Activated naive CD4-positive, alpha-beta T cell treated with anti-CD3 and anti-CD28 coated beads, Interleukin-2, amount 50 U/mL, for 24 hours (primary cell): ENCODE results near the gene SPRR2B.
"Not testable (repeated sequence)": the region's sequence is repeated elsewhere in the genome, so short reads cannot be mapped to it uniquely, and the experiment has no call there.

Source experiments
- H3K27ac Mint-ChIP-seq: one replicate; pipeline ENCODE4 v1.8.0; 2021; ENCODE audit warnings: mild to moderate bottlenecking, mixed read lengths
- H3K27me3 Mint-ChIP-seq: one replicate; pipeline ENCODE4 v1.8.0; 2021; ENCODE audit warnings: mixed read lengths
- H3K36me3 Mint-ChIP-seq: one replicate; pipeline ENCODE4 v1.8.0; 2021; ENCODE audit warnings: mixed read lengths
- H3K4me1 Mint-ChIP-seq: one replicate; pipeline ENCODE4 v1.8.0; 2021; ENCODE audit warnings: mixed read lengths
- H3K4me3 Mint-ChIP-seq: one replicate; pipeline ENCODE4 v1.8.0; 2021; ENCODE audit warnings: mild to moderate bottlenecking, mixed read lengths
- H3K9me3 Mint-ChIP-seq: one replicate; pipeline ENCODE4 v1.8.0; 2021; ENCODE audit warnings: mixed read lengths

The SPRR2B gene

GRCh38 chr1:153058154-153058553 is 13.3 kb downstream of the SPRR2B start:
- H3K4me3 Mint-ChIP-seq, result no peak overlapping the region
- H3K27me3 Mint-ChIP-seq, result peaks cover 22% of the 10 kb centered on the region
- no peaks in the 10 kb centered on the region for H3K9me3 Mint-ChIP-seq
- no peaks in the 10 kb centered on the region for H3K4me1 Mint-ChIP-seq
- no peak overlapping the region for H3K27ac Mint-ChIP-seq
- no peaks in the 10 kb centered on the region for H3K36me3 Mint-ChIP-seq

GRCh38 chr1:153057375-153057774 is 14.0 kb downstream of the SPRR2B start, which contains the start of gene SPRR2A:
Gene SPRR2A (minus strand): TSS chr1:153057512. CDS start chr1:153056735, 777 bp downstream.
- H3K4me3 Mint-ChIP-seq, result no peak within 1 kb of the TSS
- no peaks in the 10 kb centered on the region for H3K4me1 Mint-ChIP-seq
- peaks cover 4% of the 10 kb centered on the region for H3K9me3 Mint-ChIP-seq
- no peak within 1 kb of the TSS for H3K27ac Mint-ChIP-seq
- H3K27me3 Mint-ChIP-seq, result peaks cover 22% of the 10 kb centered on the region
- no peaks in the 10 kb centered on the region for H3K36me3 Mint-ChIP-seq

DNA sequence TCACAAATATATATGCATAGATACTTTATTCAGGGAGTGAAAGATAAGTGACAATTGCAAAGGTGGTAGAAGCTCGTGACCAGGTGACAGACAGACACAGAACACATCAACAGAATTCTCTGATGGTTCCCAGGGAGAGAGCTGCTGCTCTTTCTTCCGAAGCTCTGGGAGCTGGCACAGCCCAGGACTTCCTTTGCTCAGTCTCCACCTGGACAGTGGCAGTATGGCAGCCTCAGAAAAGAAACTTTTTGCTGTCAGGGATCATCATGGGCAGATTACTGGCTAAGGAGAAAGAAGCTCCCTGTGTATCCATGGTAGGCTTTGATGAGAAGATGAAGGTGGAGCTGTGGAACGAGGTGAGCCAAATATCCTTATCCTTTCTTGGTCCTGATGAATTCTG is 15.3 kb downstream of the SPRR2B start:
- H3K4me1 Mint-ChIP-seq, H3K36me3 Mint-ChIP-seq, H3K27ac Mint-ChIP-seq, H3K4me3 Mint-ChIP-seq: not testable (repeated sequence)
- Mint-ChIP-seq H3K27me3 (peaks cover 27% of the 10 kb centered on the region), H3K9me3 (peaks cover 13% of the 10 kb centered on the region)

DNA sequence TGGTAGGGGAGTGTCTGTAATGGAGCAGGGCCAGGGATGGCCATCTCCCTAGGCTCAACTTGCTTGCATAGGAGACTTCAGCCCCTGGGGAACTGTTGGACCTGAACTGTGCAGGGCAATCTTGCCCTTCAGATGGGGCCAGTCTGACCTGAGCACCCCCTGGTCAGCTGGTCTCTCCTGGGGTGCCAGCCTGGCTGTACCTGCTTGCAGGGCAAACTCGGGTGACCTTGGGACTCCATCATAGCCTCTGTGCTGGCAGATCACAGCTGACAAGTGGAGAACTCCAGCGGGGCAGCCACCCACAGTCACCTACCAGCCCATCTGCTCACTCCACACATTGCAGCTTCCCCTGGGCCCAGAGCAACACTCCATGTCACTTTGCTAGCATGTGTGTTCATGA is 22.2 kb downstream of the SPRR2B start:
- peaks cover 34% of the 10 kb centered on the region for H3K27me3 Mint-ChIP-seq
- H3K36me3 Mint-ChIP-seq, result no peaks in the 10 kb centered on the region
- H3K4me1 Mint-ChIP-seq, result no peaks in the 10 kb centered on the region
- H3K4me3 Mint-ChIP-seq, result no peak overlapping the region
- peaks cover 13% of the 10 kb centered on the region for H3K9me3 Mint-ChIP-seq
- no peak overlapping the region for H3K27ac Mint-ChIP-seq

GRCh38 chr1:153040950-153041631 is 30.3 kb downstream of the SPRR2B start, which contains the start of gene SPRR2D:
Gene SPRR2D (minus strand): TSS chr1:153041120. CDS start chr1:153040346, 774 bp downstream.
- H3K27me3 Mint-ChIP-seq, result peaks cover 48% of the 10 kb centered on the region
- no peaks in the 10 kb centered on the region for H3K4me1 Mint-ChIP-seq

GRCh38 chr1:153035211-153035610 is 36.2 kb downstream of the SPRR2B start:
- Mint-ChIP-seq H3K4me1 (no peaks in the 10 kb centered on the region), H3K27ac (no peak overlapping the region), H3K36me3 (no peaks in the 10 kb centered on the region), H3K27me3 (peaks cover 20% of the 10 kb centered on the region), H3K4me3 (no peak overlapping the region), H3K9me3 (no peaks in the 10 kb centered on the region)

More at GRCh38 chr1:153040950-153041631, 30.3 kb downstream of the SPRR2B start, which contains the start of gene SPRR2D:
- Mint-ChIP-seq H3K36me3 (no peaks in the 10 kb centered on the region), H3K27ac (no peak within 1 kb of the TSS), H3K4me3 (no peak within 1 kb of the TSS), H3K9me3 (no peaks in the 10 kb centered on the region)

DNA sequence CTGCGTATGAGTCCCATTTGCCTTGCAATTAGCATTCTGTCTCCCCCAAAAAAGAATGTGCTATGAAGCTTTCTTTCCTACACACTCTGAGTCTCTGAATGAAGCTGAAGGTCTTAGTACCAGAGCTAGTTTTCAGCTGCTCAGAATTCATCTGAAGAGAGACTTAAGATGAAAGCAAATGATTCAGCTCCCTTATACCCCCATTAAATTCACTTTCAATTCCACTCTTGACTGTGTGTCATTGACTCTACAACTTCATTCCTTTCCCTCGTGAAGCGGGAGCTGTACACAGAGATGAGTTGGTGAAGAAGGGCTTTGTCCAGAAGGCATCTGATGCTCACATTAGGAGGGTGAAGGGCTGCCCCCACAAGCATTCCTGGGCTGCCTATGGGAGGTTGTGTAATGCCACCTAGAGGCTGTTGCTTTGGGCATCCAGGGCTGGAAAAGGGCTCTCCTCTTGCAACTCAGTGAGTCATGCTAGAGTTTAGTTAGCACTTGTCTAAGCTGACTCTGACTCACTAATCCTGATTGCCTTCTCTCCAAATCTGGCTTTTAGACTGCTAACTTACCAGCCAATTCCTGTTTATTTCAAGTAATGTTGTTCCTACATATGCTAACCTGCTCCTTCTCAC is 38.6 kb downstream of the SPRR2B start:
- no peaks in the 10 kb centered on the region for H3K36me3 Mint-ChIP-seq
- no peak overlapping the region for H3K4me3 Mint-ChIP-seq
- no peak overlapping the region for H3K27ac Mint-ChIP-seq
- H3K9me3 Mint-ChIP-seq, result no peaks in the 10 kb centered on the region
- peaks cover 10% of the 10 kb centered on the region for H3K27me3 Mint-ChIP-seq
- no peaks in the 10 kb centered on the region for H3K4me1 Mint-ChIP-seq

DNA sequence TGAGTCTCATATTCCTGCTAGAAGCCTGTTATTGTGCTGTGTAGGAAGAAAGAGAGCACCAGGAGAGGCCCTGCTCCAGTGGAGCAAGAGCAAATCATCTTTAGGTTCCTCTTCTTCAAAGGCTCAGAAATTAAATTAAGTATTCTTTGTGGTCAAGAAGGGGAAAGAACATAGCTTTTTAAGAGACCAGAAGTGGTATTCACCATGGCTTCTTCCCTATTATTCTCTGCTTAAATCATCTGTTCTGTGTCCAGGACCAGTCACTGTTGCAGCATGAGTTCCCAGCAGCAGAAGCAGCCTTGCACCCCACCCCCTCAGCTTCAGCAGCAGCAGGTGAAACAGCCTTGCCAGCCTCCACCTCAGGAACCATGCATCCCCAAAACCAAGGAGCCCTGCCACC is 39.3 kb downstream of the SPRR2B start:
- Mint-ChIP-seq H3K27me3 (peaks cover 7% of the 10 kb centered on the region), H3K36me3 (no peaks in the 10 kb centered on the region), H3K9me3 (no peaks in the 10 kb centered on the region), H3K27ac (no peak overlapping the region), H3K4me1 (no peaks in the 10 kb centered on the region), H3K4me3 (no peak overlapping the region)

DNA sequence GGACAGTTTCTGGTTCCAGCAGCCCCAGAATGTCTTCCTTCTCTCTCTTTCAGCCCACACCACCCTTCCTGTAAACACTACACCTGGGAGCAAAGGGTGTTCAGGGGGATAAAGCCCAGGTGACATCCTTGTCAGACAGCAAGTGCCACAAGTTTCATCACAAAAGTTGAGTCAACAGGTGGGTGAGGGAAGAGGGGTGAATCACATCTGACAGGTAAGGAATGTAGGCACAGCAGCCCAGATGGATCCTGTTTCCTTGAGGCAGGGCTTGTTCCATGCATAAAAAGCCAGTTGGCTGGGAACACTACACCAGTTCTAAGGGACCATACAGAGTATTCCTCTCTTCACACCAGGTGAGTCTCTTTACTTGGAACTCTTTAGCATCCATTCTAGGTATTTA is 40.5 kb downstream of the SPRR2B start, which contains the start of gene SPRR1B:
Gene SPRR1B (plus strand): TSS at position 309 of the 400 bp plus-strand sequence. CDS start 1,143 bp downstream, outside the sequence.
- Mint-ChIP-seq H3K9me3 (no peaks in the 10 kb centered on the region), H3K4me3 (no peak within 1 kb of the TSS), H3K27ac (no peak within 1 kb of the TSS), H3K36me3 (no peaks in the 10 kb centered on the region), H3K27me3 (peaks cover 9% of the 10 kb centered on the region), H3K4me1 (no peaks in the 10 kb centered on the region)

DNA sequence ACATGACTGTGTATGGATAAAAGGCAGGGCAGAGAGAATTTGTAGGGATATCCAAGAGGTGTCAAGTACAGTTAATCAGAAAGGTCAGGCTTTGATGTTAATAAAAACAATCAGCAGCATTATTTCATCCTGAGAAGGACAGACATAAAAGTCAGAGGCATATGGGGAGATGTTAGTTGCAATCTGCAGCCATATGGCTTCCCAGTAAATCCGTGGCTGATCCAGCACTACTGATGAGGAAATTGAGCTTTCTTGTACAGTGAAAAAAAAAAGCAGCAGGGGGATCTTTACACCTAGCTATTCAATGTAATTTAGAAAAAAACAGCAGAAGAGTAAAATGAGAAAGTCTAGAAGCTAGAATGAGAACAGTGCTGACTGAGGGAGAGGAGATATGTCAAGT is 42.6 kb downstream of the SPRR2B start:
- no peak overlapping the region for H3K4me3 Mint-ChIP-seq
- no peaks in the 10 kb centered on the region for H3K36me3 Mint-ChIP-seq
- H3K27ac Mint-ChIP-seq, result no peak overlapping the region
- no peaks in the 10 kb centered on the region for H3K4me1 Mint-ChIP-seq
- H3K9me3 Mint-ChIP-seq, result no peaks in the 10 kb centered on the region
- peaks cover 9% of the 10 kb centered on the region for H3K27me3 Mint-ChIP-seq

DNA sequence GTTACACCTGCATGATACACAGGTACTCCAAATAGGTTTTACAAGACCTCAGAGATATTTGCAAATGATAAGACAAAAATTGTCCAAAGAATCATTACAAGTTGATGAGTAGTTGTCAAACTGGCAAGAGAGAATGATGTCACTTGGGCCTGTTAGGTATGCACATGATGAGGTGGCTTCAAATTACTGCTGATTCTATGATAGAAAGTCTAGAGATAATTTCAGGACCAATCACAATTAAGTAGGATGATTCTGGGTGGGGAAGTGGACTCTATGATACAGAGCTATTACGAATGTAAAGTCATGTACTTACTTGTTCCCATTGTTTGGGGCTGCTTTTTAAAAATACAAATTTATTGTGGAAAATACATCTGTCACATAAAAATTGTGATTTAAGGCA is 45.6 kb downstream of the SPRR2B start:
- Mint-ChIP-seq H3K27me3 (peaks cover 21% of the 10 kb centered on the region), H3K9me3 (no peaks in the 10 kb centered on the region), H3K27ac (no peak overlapping the region), H3K36me3 (no peaks in the 10 kb centered on the region), H3K4me1 (no peaks in the 10 kb centered on the region), H3K4me3 (no peak overlapping the region)

- Mint-ChIP-seq H3K27me3 (peaks cover 25% of the 10 kb centered on the region), H3K9me3 (no peaks in the 10 kb centered on the region), H3K27ac (no peak overlapping the region), H3K36me3 (no peaks in the 10 kb centered on the region), H3K4me3 (no peak overlapping the region), H3K4me1 (no peaks in the 10 kb centered on the region)
These were observed 47.0 kb downstream of the SPRR2B start for GRCh38 chr1:153024413-153024812.

DNA sequence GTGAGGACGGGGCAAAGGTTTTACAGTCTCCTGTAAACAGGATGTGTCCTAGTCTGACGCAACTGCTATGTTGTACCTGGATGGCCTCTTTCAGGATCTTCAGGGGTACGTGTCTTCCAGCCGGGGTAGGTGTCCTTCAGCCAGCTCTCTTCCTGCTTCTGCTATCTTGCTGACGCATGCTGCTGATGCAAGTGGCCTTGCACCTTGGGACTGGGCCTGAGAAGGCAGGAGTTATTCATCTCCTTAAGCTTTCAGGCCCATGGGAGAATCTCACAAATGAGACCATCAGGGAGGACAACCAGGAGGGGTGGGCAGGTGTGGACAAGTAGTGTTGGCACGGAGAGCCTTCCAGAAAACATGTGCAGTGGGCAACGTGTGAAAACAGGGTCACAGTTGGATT is 48.3 kb downstream of the SPRR2B start:
- Mint-ChIP-seq H3K4me3 (no peak overlapping the region), H3K9me3 (no peaks in the 10 kb centered on the region), H3K27ac (no peak overlapping the region), H3K27me3 (peaks cover 25% of the 10 kb centered on the region), H3K36me3 (no peaks in the 10 kb centered on the region), H3K4me1 (no peaks in the 10 kb centered on the region)

- H3K9me3 Mint-ChIP-seq, H3K4me1 Mint-ChIP-seq, H3K27ac Mint-ChIP-seq, H3K4me3 Mint-ChIP-seq, H3K36me3 Mint-ChIP-seq: not testable (repeated sequence)
- H3K27me3 Mint-ChIP-seq, result peaks cover 28% of the 10 kb centered on the region
These were observed 49.1 kb downstream of the SPRR2B start for GRCh38 chr1:153022340-153022739.

- H3K27me3 Mint-ChIP-seq, result peaks cover 28% of the 10 kb centered on the region
- H3K4me1 Mint-ChIP-seq, H3K36me3 Mint-ChIP-seq, H3K9me3 Mint-ChIP-seq, H3K4me3 Mint-ChIP-seq, H3K27ac Mint-ChIP-seq: not testable (repeated sequence)
These were observed 49.6 kb downstream of the SPRR2B start for GRCh38 chr1:153021829-153022228.
